ENCODE data around the gene ZNF134.

Gene ZNF134

GRCh38 chr19:57613941-57614743 lies at the start of gene ZNF134:
Gene ZNF134 (plus strand): TSS chr19:57614242. CDS start chr19:57619469, 5,227 bp downstream.
- peaks cover 37% of the 10 kb centered on the region for H3K36me3 ChIP-seq (ENCODE audit: control insufficient read depth, low read depth, low read length)
- no peaks in the 10 kb centered on the region for H3K27me3 ChIP-seq (ENCODE audit: control insufficient read depth, insufficient read depth, low read length)
- H3K27ac ChIP-seq (ENCODE audit: low read length) = peak within 1 kb of the TSS; percentile 33
- peak within 1 kb of the TSS; percentile 89 for H3K4me3 ChIP-seq (ENCODE audit: low read length)
- H3K4me1 ChIP-seq (ENCODE audit: control insufficient read depth, low read depth, low read length) = no peaks in the 10 kb centered on the region
- peak within 1 kb of the TSS; percentile 87 for H3K9ac ChIP-seq (ENCODE audit: low read length)
- H3K9me3 ChIP-seq (ENCODE audit: control insufficient read depth, low read depth, low read length) = peaks cover 45% of the 10 kb centered on the region

GRCh38 chr19:57566396-57567265 lies 47.4 kb upstream of the ZNF134 start:
- Histone ChIP-seq H3K4me1 (ENCODE audit: control insufficient read depth, low read depth, low read length) (no peaks in the 10 kb centered on the region), H3K9ac (ENCODE audit: low read length) (no peak overlapping the region), H3K27me3 (ENCODE audit: control insufficient read depth, insufficient read depth, low read length) (no peaks in the 10 kb centered on the region), H3K27ac (ENCODE audit: low read length) (no peak overlapping the region), H3K4me3 (ENCODE audit: low read length) (no peak overlapping the region), H3K9me3 (ENCODE audit: control insufficient read depth, low read depth, low read length) (peaks cover 60% of the 10 kb centered on the region), H3K36me3 (ENCODE audit: control insufficient read depth, low read depth, low read length) (no peaks in the 10 kb centered on the region)

- H3K9me3 ChIP-seq (ENCODE audit: control insufficient read depth, low read depth, low read length) = peaks cover 71% of the 10 kb centered on the region
- H3K9ac ChIP-seq (ENCODE audit: low read length) = no peak overlapping the region
- no peaks in the 10 kb centered on the region for H3K27me3 ChIP-seq (ENCODE audit: control insufficient read depth, insufficient read depth, low read length)
- no peaks in the 10 kb centered on the region for H3K4me1 ChIP-seq (ENCODE audit: control insufficient read depth, low read depth, low read length)
- no peak overlapping the region for H3K27ac ChIP-seq (ENCODE audit: low read length)
- peaks cover 36% of the 10 kb centered on the region for H3K36me3 ChIP-seq (ENCODE audit: control insufficient read depth, low read depth, low read length)
- no peak overlapping the region for H3K4me3 ChIP-seq (ENCODE audit: low read length)
Measured at GRCh38 chr19:57570707-57571106, 43.3 kb upstream of the ZNF134 start.

GRCh38 chr19:57572415-57572947 lies 41.6 kb upstream of the ZNF134 start:
- no peak overlapping the region for H3K9ac ChIP-seq (ENCODE audit: low read length)
- peaks cover 44% of the 10 kb centered on the region for H3K36me3 ChIP-seq (ENCODE audit: control insufficient read depth, low read depth, low read length)
- no peak overlapping the region for H3K4me3 ChIP-seq (ENCODE audit: low read length)
- peaks cover 62% of the 10 kb centered on the region for H3K9me3 ChIP-seq (ENCODE audit: control insufficient read depth, low read depth, low read length)
- no peaks in the 10 kb centered on the region for H3K27me3 ChIP-seq (ENCODE audit: control insufficient read depth, insufficient read depth, low read length)
- H3K27ac ChIP-seq (ENCODE audit: low read length) = no peak overlapping the region
- no peaks in the 10 kb centered on the region for H3K4me1 ChIP-seq (ENCODE audit: control insufficient read depth, low read depth, low read length)

GRCh38 chr19:57576661-57577060 lies 37.4 kb upstream of the ZNF134 start:
- Histone ChIP-seq H3K9me3 (ENCODE audit: control insufficient read depth, low read depth, low read length) (peaks cover 38% of the 10 kb centered on the region), H3K36me3 (ENCODE audit: control insufficient read depth, low read depth, low read length) (peaks cover 44% of the 10 kb centered on the region)

GRCh38 chr19:57578487-57579205 lies 35.4 kb upstream of the ZNF134 start, which contains the start of gene ZNF416:
Gene ZNF416 (minus strand): TSS chr19:57578911. CDS start chr19:57578704, 207 bp downstream.
- H3K36me3 ChIP-seq (ENCODE audit: control insufficient read depth, low read depth, low read length) = peaks cover 27% of the 10 kb centered on the region
- H3K4me3 ChIP-seq (ENCODE audit: low read length) = peak within 1 kb of the TSS; percentile 84
- no peaks in the 10 kb centered on the region for H3K27me3 ChIP-seq (ENCODE audit: control insufficient read depth, insufficient read depth, low read length)
- peaks cover 18% of the 10 kb centered on the region for H3K9me3 ChIP-seq (ENCODE audit: control insufficient read depth, low read depth, low read length)
- H3K9ac ChIP-seq (ENCODE audit: low read length) = peak within 1 kb of the TSS; percentile 71
- H3K27ac ChIP-seq (ENCODE audit: low read length) = no peak within 1 kb of the TSS
- H3K4me1 ChIP-seq (ENCODE audit: control insufficient read depth, low read depth, low read length) = peaks cover 4% of the 10 kb centered on the region

More at GRCh38 chr19:57576661-57577060, 37.4 kb upstream of the ZNF134 start:
- Histone ChIP-seq H3K27me3 (ENCODE audit: control insufficient read depth, insufficient read depth, low read length) (no peaks in the 10 kb centered on the region), H3K4me1 (ENCODE audit: control insufficient read depth, low read depth, low read length) (peaks cover 4% of the 10 kb centered on the region), H3K4me3 (ENCODE audit: low read length) (no peak overlapping the region), H3K27ac (ENCODE audit: low read length) (no peak overlapping the region), H3K9ac (ENCODE audit: low read length) (no peak overlapping the region)

- H3K27ac ChIP-seq (ENCODE audit: low read length) = no peak overlapping the region
- H3K36me3 ChIP-seq (ENCODE audit: control insufficient read depth, low read depth, low read length) = peaks cover 18% of the 10 kb centered on the region
- peaks cover 10% of the 10 kb centered on the region for H3K4me1 ChIP-seq (ENCODE audit: control insufficient read depth, low read depth, low read length)
- H3K9me3 ChIP-seq (ENCODE audit: control insufficient read depth, low read depth, low read length) = no peaks in the 10 kb centered on the region
- H3K4me3 ChIP-seq (ENCODE audit: low read length) = peak overlapping the region; percentile 95
- peak overlapping the region; percentile 86 for H3K9ac ChIP-seq (ENCODE audit: low read length)
- no peaks in the 10 kb centered on the region for H3K27me3 ChIP-seq (ENCODE audit: control insufficient read depth, insufficient read depth, low read length)
Measured at GRCh38 chr19:57583104-57583520, 30.9 kb upstream of the ZNF134 start.

- H3K9me3 ChIP-seq (ENCODE audit: control insufficient read depth, low read depth, low read length) = no peaks in the 10 kb centered on the region
- H3K9ac ChIP-seq (ENCODE audit: low read length) = peak within 1 kb of the TSS; percentile 86
- H3K4me3 ChIP-seq (ENCODE audit: low read length) = peak within 1 kb of the TSS; percentile 95
- H3K27ac ChIP-seq (ENCODE audit: low read length) = peak within 1 kb of the TSS; percentile 60
- H3K36me3 ChIP-seq (ENCODE audit: control insufficient read depth, low read depth, low read length) = peaks cover 24% of the 10 kb centered on the region
- H3K27me3 ChIP-seq (ENCODE audit: control insufficient read depth, insufficient read depth, low read length) = no peaks in the 10 kb centered on the region
- peaks cover 10% of the 10 kb centered on the region for H3K4me1 ChIP-seq (ENCODE audit: control insufficient read depth, low read depth, low read length)
Measured at GRCh38 chr19:57583521-57584416, 30.3 kb upstream of the ZNF134 start, which contains the start of gene ZIK1. Gene ZIK1 (plus strand): TSS chr19:57584145. CDS start chr19:57584357, 212 bp downstream.

GRCh38 chr19:57587529-57587928 lies 26.5 kb upstream of the ZNF134 start:
- H3K27ac ChIP-seq (ENCODE audit: low read length) = no peak overlapping the region
- peaks cover 18% of the 10 kb centered on the region for H3K9me3 ChIP-seq (ENCODE audit: control insufficient read depth, low read depth, low read length)
- H3K4me1 ChIP-seq (ENCODE audit: control insufficient read depth, low read depth, low read length) = peaks cover 5% of the 10 kb centered on the region
- H3K27me3 ChIP-seq (ENCODE audit: control insufficient read depth, insufficient read depth, low read length) = no peaks in the 10 kb centered on the region
- peaks cover 57% of the 10 kb centered on the region for H3K36me3 ChIP-seq (ENCODE audit: control insufficient read depth, low read depth, low read length)
- H3K9ac ChIP-seq (ENCODE audit: low read length) = no peak overlapping the region
- H3K4me3 ChIP-seq (ENCODE audit: low read length) = no peak overlapping the region

GRCh38 chr19:57599377-57599760 lies 14.7 kb upstream of the ZNF134 start:
- Histone ChIP-seq H3K36me3 (ENCODE audit: control insufficient read depth, low read depth, low read length) (peaks cover 2% of the 10 kb centered on the region), H3K4me1 (ENCODE audit: control insufficient read depth, low read depth, low read length) (no peaks in the 10 kb centered on the region), H3K9ac (ENCODE audit: low read length) (no peak overlapping the region), H3K9me3 (ENCODE audit: control insufficient read depth, low read depth, low read length) (no peaks in the 10 kb centered on the region), H3K27me3 (ENCODE audit: control insufficient read depth, insufficient read depth, low read length) (peaks cover 7% of the 10 kb centered on the region), H3K27ac (ENCODE audit: low read length) (no peak overlapping the region), H3K4me3 (ENCODE audit: low read length) (peak overlapping the region; percentile 86)

All from iPS-18a (cell line).